ENCODE data around the gene RHOV.

Gene RHOV

DNA sequence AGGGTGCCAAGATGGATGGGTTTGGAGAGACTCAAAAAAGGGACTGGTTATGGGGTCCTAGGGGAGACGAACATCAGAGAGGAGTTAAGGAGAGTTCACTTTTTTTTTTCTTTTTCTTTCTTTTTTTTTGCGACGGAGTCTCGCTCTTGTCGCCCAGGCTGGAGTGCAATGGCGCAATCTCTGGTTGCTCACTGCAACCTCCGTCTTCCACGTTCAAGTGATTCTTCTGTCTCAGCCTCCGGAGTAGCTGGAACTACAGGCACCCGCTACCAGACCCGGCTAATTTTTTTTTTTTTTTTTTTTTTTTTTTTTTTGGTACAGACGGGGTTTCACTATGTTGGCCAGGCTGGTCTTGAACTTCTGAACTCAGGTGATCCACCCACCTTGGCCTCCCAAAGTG is 29.0 kb downstream of the RHOV start:
- DNase-seq (ENCODE audit: low read depth in 2 of 2), result no peak

DNA sequence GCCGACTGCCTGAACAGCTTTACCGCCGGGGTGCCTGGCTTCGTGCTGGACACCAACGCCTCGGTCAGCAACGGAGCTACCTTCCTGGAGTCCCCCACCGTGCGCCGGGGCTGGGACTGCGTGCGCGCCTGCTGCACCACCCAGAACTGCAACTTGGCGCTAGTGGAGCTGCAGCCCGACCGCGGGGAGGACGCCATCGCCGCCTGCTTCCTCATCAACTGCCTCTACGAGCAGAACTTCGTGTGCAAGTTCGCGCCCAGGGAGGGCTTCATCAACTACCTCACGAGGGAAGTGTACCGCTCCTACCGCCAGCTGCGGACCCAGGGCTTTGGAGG is 29.4 kb downstream of the RHOV start:
- DNase-seq (ENCODE audit: low read depth in 2 of 2), result peak; percentile 14 to 21

DNA sequence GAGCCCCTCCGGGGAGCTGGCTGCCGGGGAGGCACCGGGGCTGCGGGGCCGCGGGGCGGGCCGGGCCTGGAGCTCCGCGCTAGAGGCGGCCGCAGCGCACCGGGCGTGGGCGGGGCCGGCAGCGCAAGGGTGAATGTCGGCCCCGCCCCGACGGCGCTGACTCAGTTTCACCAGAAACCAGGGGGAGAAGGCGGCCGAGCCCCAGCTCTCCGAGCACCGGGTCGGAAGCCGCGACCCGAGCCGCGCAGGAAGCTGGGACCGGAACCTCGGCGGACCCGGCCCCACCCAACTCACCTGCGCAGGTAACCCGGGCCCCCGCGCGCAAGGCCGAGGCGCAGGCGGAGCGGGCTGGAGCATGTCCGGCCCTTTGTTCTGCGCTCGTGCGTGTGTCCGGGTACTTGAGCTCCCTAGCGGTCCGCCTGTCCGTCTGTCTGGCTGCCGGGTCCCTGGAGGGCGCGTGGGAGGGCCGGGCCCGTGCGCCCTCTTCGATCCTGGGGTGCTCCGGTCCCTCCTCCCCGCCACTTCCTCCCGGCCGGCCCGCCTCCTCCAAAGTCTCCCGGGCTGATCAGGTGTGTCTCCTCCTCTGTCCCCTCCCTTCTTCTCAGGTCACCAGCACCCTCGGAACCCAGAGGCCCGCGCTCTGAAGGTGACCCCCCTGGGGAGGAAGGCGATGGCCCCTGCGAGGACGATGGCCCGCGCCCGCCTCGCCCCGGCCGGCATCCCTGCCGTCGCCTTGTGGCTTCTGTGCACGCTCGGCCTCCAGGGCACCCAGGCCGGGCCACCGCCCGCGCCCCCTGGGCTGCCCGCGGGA is 29.9 kb downstream of the RHOV start, which contains the start of gene SPINT1:
SPINT1 (plus strand) TSS at position 164 of the 811 bp plus-strand sequence; CDS start at position 671, 507 bp downstream.
- peak; percentile 67 to 77 for DNase-seq (ENCODE audit: low read depth in 2 of 2)

DNA sequence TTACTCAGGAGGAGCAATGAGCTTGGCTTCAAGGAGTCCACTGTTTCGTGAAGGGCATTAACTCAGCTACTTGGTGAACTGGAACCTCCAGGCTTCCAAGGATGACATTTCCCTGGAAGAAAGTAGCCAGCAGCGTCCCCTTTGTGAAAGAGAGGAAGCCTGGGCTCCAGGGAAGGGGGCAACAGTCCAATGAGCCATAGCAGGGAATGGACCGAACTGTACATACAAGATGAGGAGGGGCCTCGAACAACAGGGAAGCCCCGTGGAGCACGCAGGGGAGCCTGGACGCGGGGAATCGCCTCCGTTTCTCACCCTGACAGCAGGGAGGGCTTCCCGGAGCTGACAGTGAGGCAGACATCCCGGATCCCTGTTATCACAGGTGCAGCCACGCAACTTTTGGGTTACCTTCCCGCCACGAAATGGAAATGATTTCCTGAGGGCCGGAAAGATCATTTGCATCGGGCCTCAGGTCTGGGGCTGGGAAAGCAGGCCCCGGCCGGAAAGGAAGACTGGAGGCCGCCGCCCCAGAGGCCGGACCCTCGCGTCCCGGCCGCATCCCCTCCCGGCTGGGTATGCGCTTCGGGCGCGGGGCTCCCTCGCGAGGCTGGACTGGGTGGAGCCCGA is 30.7 kb downstream of the RHOV start:
- no peak for DNase-seq (ENCODE audit: low read depth in 2 of 2)

DNA sequence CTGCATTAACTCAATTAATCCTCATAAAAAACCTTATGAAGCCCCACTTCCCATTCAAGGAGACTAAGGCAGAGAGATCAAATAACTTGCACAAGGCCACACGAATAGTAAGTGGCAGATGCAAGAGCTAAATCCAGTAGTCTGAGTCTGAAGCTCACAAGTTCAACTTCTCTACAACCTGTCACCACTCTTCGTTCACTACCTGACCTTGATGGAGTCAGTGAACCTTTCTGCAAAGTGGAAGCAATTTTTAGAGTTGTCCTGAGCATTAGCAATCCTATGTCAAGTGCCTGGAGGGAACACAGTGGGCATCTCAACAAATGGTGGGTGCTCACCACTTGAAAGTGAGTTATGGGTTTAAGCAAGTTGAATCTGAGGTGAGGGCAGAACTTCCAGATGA is 32.3 kb downstream of the RHOV start:
- DNase-seq (ENCODE audit: low read depth in 2 of 2), result no peak

DNA sequence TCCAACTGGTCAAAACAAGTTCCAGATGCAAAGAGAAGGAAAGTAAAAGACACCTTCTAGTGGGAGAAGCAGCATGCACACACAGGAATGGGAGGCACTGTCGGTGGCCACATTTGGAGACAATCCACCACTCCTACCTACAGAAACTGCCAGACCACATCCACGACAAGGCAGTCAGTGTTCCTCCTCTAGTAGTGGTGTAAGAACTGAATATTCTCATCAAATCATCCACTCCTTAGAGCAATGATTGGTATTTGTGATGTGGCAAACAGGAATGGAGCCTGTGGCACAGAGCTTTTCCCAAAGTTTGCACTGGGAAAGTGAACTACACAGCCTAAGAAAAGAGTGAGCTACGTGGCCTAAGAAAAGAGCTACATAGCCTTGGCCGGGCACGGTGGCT is 35.3 kb downstream of the RHOV start:
- DNase-seq (ENCODE audit: low read depth in 2 of 2), result no peak

DNA sequence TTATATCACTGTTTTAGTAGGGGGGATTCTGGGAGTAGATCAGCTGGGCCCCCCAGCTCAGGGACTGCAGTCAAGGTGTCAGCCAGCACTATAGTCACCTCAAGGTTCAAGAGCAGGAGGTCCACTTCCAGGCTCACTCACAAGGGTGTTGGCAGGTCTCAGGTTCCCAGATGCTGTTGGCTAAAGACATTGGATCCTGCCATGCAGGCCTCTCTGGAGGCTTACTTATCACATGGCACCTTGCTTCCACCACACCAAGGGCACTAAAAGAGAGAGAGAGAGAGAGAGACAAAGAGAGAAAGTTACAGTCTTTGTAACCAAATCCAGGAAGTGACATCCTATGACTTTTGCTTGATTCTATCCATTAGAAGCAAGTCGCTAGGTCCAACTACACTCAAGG is 38.0 kb downstream of the RHOV start:
- DNase-seq (ENCODE audit: low read depth in 2 of 2), result no peak

DNA sequence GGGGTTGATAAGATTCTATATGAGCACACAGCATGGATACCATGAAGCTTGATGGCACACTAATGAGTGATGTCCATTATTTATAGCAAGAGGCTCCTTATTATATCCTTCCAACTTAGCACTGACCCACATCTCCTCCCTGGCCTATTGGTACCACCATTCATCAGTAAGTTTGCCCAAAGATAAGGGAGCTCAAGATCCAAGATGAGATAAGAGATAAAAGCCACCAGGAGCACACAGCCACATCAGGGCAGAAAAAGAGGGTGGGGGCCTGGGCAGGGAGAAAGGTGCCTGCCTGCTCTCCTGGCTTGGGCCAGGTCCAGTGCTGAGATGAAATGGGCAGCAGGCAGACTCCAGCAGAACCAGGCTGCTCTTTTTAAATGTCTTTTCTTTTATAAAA is 41.1 kb downstream of the RHOV start:
- DNase-seq (ENCODE audit: low read depth in 2 of 2), result no peak

DNA sequence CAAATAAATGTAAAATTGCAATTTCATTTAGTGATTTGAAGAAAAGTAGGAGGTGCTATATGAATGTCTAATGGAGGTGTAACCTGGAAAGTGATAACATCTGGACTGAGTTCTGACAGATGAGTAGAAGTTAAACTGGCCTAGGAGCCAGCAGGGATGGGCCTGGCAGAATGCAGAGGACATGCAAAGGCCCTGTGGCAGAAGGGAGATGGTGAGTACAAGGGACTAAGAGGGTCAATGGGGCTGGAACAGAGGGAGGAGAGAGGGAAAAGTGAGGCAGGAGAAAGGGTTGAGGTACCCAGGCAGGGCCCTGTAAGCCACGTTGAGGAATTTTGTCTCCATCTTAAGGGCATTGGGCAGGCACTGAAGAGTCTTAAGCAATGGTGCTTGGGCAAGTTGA is 42.2 kb downstream of the RHOV start:
- no peak for DNase-seq (ENCODE audit: low read depth in 2 of 2)

DNA sequence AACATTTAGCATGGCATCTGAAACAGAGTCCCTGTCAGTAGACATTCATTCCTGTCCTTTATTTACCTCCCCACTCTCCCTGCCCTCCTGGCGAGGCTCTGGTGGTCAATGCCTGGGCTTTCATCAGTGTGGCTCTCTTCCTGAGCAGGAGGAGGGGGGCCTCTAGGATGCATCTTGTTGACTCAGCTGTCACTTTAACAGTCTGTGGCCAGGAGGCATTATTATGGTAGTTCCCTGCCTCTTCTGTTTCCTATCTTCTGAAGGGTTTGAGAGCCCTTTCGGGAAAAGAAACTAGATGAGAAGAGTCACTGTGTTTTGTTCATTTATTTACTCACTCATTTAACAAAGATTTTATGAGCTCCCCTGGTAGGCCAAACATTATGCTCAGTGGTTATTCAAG is 43.1 kb downstream of the RHOV start:
- no peak for DNase-seq (ENCODE audit: low read depth in 2 of 2)

DNA sequence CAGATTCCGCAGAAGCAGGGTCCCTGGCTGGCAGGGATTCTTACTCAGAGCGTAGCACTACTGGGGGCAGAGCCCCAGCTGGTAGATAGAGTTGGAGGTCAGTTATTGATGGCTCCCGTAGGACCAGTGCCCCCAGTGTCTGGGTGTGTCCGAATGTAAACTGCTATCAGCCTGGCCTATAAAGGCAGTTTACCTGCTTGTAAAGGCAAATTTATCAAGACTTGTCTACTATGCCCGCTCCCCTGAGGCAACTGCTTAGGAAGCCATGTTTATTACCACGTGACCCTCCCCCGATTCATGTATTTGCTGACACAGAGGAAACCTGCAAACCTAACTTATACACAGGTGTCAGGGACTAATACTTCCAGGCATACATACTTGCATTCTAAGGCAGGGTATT is 44.9 kb downstream of the RHOV start:
- DNase-seq (ENCODE audit: low read depth in 2 of 2), result no peak

DNA sequence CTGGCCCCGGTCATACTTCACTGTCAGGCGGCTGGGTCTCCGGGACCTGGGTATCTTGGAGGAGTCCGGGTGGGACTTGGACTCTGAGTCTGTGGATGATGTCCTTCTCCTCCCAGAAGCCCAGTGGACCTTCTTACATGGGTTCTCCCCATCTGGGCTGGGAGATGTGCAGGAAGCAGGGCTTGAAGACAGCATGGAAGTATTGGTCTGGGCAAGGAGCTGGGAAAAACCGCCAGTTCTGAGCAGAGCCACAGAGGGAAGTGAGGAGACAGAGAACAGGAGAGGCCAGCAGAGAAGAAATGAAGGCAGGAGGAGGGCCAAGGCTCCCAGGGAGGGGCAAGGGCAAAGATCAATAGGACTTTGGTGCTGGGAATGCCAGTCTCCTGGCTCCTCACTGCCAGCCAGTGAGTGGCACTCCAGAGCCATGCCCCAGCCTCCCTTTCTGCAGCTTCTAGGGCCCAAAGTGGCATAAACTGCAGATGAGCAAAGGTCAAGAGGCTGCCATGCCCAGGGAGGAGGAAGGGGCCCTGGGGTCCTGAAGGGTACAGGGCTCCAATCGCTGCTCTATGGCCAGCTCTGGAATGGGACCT is 45.5 kb downstream of the RHOV start, which contains the start of gene PPP1R14D:
PPP1R14D (minus strand) TSS at position 262 of the 590 bp plus-strand sequence; CDS start at position 195, 67 bp downstream.
- no peak for DNase-seq (ENCODE audit: low read depth in 2 of 2)

DNA sequence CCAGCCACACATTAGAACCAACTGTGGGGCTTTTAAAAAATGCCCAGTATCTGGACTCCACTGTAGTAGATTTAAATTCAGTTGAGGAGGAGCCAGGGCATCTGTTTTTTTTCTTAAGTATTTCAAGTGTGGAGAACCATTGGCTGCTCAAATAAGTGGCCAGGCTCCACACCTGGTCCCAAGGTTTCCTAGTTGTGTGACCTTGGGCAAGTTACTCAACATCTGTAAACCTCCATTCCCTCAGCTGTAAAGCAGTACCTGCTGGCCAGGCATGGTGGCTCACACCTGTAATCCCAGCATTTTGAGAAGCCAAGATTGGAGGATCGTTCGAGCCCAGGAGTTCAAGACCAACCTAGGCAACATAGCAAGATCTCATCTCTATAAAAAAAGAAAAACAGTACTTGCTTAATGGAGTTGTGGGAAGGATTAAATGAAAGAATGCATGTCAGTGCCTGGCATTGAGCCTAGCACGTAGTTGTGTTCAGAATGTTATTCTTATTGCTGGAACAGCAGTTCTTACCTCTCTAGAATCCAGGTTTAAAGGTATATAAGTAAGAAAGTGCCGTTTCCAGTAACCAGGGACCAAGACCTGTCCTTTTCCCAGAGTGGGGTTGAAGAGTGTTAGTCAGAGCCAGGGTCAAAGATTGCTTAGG is 47.5 kb downstream of the RHOV start:
- no peak for DNase-seq (ENCODE audit: low read depth in 2 of 2)

DNA sequence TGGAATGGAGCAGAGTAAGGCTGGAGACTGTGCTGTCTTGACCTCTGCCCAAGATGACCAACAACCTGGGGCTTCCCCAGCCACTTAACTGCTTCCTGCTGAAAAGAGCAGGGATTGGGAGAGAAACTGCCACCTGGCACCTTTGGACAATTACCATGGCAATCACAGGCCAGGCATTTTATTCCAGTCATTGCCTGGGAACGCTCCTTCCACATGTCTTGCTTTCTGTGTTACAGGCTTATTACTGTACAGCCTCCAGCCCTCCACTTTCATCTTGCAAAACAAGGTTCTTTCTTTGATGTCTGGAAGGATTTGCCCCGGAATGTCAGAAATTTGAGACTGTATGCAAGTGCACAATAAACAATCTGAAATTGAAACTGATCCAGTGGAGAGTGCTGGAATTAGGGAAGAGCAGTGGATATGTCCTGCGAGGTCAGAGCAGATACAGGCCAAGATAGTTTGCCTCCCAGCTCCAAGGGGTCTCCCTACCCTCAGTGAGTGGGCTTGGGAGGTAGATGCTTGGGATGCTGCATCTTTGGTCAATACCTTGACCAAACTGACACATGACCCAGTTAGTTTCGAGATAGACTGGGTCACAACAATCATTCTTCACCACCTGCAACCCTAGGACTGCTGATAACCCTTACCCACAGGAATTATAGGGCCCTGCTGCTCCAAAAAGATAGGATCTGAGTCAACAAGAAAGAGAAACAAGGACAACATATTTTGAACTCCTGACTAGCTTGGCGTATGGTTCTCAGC is 48.2 kb downstream of the RHOV start:
- DNase-seq (ENCODE audit: low read depth in 2 of 2), result no peak

DNA sequence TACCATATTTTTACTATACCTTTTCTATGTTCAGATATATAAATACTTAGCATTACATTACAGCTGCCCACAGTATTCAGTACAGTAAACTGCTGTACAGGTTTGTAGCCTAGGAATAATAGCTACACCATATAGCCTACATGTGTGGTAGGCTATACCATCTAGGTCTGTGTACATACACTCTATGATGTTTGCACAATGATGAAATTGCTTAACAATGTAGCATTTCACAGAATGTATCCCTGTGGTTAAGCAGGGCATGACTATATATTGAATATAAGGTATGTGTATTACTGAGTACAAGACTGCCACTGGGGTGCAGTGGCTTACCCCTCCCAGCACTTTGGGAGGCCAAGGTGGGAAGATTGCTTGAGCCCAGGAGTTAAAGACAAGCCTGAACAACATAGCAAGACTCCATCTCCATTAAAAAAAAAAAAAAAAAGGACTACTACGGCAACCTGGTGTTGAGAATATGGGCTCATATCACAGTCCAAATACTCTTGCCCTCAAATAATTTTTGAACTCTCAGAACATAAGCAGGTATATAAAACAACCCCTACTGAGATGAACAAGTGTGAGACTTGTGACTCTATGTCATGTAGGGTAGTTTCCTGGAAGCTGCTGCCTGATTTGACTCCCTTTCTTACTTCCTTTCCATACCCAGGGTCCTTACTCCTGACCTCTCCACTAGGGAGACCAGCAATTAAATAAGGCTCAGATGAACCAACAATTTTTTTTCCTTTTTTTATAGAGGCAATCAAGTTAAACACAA is 50.3 kb downstream of the RHOV start:
- DNase-seq (ENCODE audit: low read depth in 2 of 2), result no peak
